GM20431 (cell line): Measurements from ENCODE around the gene HIGD1A.

ENCODE experiments used
- in situ Hi-C: fragments of 300-500 bp; cut with MseI, MboI; formaldehyde crosslinking; loops from one replicate; pipeline ENCODE4 v1.15.0; 2020; ENCODE audit warnings: low sequenced_read_pairs; ENCODE audit not compliant: unreplicated experiment

Gene HIGD1A

GRCh38 chr3:42804106-42804830 is at the start of gene HIGD1A:
TSS of gene HIGD1A (minus strand) at chr3:42804490. CDS start at chr3:42794253, 10,237 bp downstream.
- in situ Hi-C loops, result no loop called here

GRCh38 chr3:42853739-42854302 is 49.5 kb upstream of the HIGD1A start:
- in situ Hi-C loops, result no loop called here

GRCh38 chr3:42853056-42853455 is 48.8 kb upstream of the HIGD1A start:
- in situ Hi-C loops, result no loop called here

DNA sequence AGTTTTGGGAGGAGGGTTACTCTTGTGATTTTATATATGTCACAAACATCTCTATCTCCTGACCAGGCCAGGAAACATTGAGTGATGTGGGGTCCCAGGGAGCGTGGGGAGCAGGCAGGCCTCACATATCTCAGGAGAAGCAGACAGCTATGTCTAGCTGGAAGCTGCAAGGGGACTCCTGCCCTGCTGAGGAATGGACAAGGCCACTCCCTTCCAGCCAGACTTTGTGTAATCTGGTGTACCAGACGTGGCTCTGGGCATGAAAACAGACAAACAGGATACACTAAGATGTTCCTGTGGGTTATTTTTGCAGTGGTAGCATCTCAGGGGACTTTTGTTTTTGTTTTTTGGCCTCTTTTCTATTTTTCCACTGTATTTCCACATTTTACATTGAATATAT is 48.2 kb upstream of the HIGD1A start:
- in situ Hi-C loops, result no loop called here

DNA sequence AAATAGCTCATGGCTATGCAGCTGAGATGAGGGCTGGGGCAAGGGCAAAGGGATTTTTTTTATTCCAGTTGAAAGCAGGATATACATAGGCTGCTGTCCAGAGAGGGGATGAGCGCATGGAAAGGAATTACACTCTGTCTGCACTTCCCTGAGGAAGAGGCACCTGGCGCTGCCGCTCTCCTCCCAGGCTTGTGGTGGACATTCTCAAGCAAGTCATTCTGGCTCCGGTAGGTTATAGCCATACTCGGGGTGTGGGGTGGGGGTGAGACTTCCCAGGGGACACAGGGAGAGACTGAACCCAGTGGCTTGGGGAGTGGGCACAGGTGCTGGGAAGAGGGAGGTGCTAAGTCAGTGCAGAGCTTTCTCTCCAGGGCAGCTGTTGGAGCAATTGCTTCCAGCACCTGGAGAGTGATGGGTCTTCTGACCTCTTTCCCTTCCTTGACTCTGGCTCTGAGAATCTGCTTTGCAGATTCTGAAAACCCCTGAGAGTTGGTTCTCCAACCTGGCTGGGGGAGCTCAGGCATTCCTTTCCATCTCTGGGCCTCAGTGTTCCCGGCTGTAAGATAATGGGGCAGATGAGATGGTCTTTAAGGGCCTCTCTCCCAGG is 47.0 kb upstream of the HIGD1A start:
- in situ Hi-C loops, result no loop called here

- in situ Hi-C loops, result no loop called here
Measured at GRCh38 chr3:42850263-42850662, 46.0 kb upstream of the HIGD1A start.

DNA sequence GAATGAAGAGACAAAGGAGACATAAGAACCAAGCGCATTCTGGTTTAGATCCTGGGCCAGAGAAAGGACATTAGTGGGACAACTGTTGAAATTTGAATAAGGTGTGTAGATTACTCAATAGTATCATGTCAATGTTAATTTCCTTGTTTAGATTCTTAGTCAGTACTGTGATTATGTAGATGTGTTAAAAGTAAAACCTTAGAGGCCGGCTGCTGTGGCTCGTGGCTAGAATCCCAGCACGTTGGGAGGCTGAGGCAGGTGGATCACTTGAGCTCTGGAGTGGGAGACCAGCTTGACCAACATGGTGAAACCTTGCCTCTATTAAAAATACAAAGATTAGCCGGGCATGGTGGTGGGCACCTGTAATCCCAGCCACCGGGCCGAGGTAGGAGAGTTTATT is 44.7 kb upstream of the HIGD1A start:
- in situ Hi-C loops, result no loop called here

- in situ Hi-C loops, result no loop called here
Measured at GRCh38 chr3:42847731-42848130, 43.4 kb upstream of the HIGD1A start.

DNA sequence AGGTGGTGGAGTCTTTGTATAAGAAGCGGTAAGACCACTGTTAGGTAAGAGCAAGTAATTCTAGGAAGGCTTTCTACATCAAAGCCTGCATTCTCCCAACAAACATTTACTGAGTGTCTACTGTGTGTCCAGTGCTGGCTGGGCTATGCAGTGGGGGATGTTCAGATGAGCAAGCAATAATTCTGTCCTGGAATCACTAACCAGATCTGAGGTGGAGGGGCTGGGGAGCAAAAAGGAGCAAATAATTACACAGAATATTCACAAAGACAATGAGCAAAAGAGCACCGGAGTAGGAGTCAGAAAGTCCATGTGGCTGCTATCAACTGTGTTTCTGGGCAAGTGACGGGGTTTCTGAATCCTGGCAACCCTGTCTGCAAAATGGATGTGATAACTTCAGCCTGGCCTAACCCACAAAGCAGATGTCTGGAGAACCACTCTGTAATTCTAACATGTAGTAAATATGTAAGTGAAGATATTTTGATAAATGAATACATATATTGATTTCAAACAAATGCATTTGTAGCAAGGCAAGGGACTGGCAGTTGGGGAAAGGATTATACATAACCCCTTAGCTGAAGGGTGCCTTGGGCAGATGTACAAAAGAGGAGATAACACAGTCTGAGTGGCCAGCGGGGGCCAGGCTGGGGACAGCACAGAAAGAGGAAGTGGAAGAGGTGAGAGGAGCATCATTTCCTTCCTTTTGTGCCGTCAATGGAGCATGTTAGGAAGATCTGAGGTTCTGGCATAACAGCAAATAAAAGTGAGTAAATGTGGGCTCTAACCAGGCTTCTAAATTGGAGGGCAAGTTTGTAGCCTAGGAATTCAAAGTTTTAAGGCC is 42.6 kb upstream of the HIGD1A start:
- in situ Hi-C loops, result no loop called here

DNA sequence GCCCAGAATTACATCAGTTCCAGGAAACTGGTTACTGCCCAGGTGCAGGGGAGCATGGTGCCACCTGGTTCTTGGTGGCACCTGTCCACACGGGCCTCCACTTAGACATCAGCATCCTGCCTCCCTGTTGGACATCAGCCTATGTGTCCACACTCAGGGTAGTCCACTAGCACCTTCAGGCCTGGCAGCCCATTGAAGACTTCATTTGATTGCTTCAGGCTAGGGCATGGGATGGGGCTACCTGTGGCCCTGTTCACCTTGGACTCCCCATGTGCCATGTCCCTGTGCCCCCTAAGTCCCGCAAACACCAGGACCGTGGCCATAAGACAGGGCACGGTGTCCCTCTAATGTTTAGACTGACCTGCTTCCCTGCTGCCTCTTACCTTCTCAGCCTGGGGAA is 40.5 kb upstream of the HIGD1A start:
- in situ Hi-C loops, result no loop called here

DNA sequence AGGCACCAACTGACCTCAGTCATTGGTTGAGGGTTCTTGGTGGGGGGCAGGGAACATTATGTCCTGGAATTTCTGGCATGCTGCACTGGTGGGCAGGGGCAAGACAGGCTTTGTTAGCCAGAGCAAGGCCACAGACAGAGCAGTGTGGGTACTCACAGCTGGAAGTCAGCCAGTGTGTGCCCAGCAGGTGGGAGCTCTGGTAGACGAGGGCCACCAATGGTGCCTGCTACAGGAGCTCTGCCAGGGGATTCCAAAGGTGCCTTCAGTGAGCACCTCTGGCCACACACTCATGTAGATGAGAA is 40.1 kb upstream of the HIGD1A start:
- in situ Hi-C loops, result no loop called here

GRCh38 chr3:42843713-42844411 is 39.6 kb upstream of the HIGD1A start:
- in situ Hi-C loops, result no loop called here

- in situ Hi-C loops, result no loop called here
Measured at GRCh38 chr3:42841332-42841731, 37.0 kb upstream of the HIGD1A start.

GRCh38 chr3:42839616-42840015 is 35.3 kb upstream of the HIGD1A start:
- in situ Hi-C loops, result no loop called here

DNA sequence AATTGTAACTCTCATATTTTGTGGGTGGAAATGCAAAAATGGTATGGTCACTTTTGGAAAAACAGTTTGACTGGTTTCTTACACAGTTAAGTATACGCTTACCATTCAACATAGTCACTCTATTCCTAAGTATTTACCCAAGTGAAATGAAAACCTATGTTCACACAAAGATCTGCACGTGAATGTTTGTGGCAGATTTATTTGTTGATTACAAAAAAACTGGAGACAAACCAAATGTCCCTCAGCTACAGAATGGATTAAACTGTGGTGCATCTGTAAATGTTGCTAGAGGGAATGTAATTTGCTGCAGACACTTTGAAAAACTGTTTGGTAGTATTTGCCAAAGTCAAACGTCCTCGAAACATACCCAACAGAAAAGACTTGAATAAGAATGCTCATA is 34.3 kb upstream of the HIGD1A start:
- in situ Hi-C loops, result no loop called here

DNA sequence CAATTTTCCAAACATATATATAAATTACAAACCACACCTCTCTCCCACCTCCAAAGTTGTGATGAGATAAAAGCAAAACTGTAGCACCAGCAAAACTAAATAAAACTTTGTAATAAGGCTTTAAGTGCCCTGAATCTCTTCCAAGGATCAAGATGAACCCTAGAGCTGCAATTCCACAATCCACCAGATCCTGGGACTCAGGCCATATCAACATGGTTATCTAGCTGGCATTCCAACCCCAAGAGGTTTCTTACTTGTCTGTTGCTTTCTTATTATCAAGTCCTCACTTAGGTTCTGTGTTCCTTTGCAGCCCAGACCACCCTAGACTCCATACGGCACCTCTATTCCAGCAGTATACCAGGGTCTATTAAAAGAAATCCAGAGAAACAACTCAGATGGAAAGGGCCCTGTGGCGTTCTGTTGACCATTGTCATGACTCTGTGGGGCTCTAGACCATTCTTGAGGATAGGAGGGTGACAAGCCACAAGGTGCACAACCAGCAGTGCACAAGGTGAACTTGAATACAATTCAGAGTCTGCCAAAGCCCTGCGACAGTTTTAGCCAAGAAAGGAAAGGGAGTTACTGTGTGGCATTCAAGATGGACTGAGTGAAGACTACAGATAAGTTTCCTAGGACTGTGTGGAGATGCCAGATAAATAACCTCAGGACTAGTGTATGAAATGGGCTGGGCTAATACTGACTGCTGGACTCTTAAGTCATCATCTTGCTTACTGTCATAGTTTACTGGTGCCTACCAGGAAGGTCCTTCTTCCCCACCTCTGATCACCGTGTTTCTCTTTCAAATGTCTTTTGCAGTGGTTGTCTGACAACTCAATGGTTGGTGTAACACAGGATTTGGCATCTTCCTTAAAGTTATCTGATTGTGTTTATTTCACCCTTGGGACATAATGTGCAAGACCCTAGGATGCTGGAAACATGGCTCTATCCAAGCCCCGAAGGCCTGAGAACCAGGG is 32.1 kb upstream of the HIGD1A start:
- in situ Hi-C loops, result no loop called here

GRCh38 chr3:42831321-42831713 is 27.0 kb upstream of the HIGD1A start:
- in situ Hi-C loops, result no loop called here

- in situ Hi-C loops, result no loop called here
Measured at GRCh38 chr3:42830437-42831320, 26.4 kb upstream of the HIGD1A start.
